Mesothelial cell of epicardium (in vitro differentiated cells): Measurements from ENCODE around the gene HSPB2. TPM values are rescaled to one million over a fixed set of nuclear protein-coding genes. Genes with fewer than 3 reads are reported as not detected.

Experiments used
- DNase-seq, 2 experiments: peaks; one replicate each; pipeline ENCODE4 v3.0.0; 2021; ENCODE audit warnings: low spot score in 2 of 2; ENCODE audit not compliant: unreplicated experiment in 2 of 2
- H3K27ac Mint-ChIP-seq: 2 replicates; pipeline ENCODE4 v1.8.0; 2021; ENCODE audit warnings: mixed read lengths
- H3K27me3 Mint-ChIP-seq: 2 replicates; pipeline ENCODE4 v1.8.0; 2021; ENCODE audit warnings: low read depth, mixed read lengths
- H3K36me3 Mint-ChIP-seq: 2 replicates; pipeline ENCODE4 v1.8.0; 2021; ENCODE audit warnings: mixed read lengths
- H3K4me1 Mint-ChIP-seq: 2 replicates; pipeline ENCODE4 v1.8.0; 2021; ENCODE audit warnings: mixed read lengths
- H3K4me3 Mint-ChIP-seq: 2 replicates; pipeline ENCODE4 v1.8.0; 2021; ENCODE audit warnings: mild to moderate bottlenecking, moderate library complexity, mixed read lengths
- H3K9me3 Mint-ChIP-seq: 2 replicates; pipeline ENCODE4 v1.8.0; 2021; ENCODE audit warnings: mixed read lengths
- CTCF ChIP-seq: fragments of 200-600 bp; sonication (generic); IDR thresholded peaks from one replicate; pipeline ENCODE4 v1.5.0; 2021; ENCODE audit warnings: antibody characterized with exemption; ENCODE audit not compliant: unreplicated experiment
- total RNA-seq: library from RNA; stranded (reverse); gene quantifications from 3 replicates; pipeline ENCODE4 v1.2.1, GENCODE V29; 2021

HSPB2 gene
- total RNA-seq, 1 donor from 2014 or later: 0.22 TPM

DNA sequence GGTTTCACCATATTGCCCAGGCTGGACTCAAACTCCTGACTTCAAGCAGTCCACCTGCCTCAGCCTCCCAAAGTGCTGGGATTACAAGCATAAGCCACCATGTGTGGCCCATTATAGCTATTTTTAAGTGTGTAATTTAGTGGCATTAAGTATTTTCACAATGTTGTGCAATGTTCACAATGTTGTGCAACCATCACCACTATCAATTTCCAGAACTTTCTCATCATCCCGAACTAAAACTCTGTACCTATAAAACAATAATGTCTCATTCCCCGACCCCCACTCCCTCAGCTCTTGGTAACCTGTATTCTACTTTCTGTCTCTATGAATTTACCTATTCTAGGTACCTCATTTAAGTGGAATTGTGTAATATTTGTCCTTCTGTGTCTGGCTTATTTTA is 25.7 kb upstream of the HSPB2 start:
- DNase-seq: no peak
- H3K27me3 Mint-ChIP-seq: no peaks in the 10 kb centered on the region
- H3K4me3 Mint-ChIP-seq: no peak overlapping the region
- peaks cover 10% of the 10 kb centered on the region for H3K36me3 Mint-ChIP-seq
- no peaks in the 10 kb centered on the region for H3K4me1 Mint-ChIP-seq
- no peak overlapping the region for H3K27ac Mint-ChIP-seq
- no peak for TF ChIP-seq CTCF
- H3K9me3 Mint-ChIP-seq: peaks cover 12% of the 10 kb centered on the region

DNA sequence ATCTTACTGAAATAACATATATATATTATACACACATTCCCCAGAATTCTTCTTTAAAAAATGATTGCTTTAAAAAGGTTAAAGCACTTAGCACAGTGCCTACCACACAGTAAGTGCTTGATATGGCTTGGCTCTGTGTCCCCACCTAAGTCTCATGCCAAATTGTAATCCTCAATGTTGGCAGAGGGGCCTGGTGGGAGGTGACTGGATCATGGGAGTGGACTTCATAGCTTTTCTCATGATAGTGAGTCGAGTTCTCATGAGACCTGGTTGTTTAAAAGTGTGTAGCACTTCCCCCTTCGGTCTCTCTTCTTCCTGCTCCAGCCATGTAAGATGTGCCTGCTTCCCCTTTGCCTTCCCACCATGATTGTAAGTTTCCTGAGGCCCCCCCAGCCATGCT is 7.1 kb upstream of the HSPB2 start:
- H3K27ac Mint-ChIP-seq: no peak overlapping the region
- peaks cover 6% of the 10 kb centered on the region for H3K9me3 Mint-ChIP-seq
- H3K4me3 Mint-ChIP-seq: no peak overlapping the region
- peaks cover 11% of the 10 kb centered on the region for H3K4me1 Mint-ChIP-seq
- TF ChIP-seq CTCF: no peak
- H3K27me3 Mint-ChIP-seq: no peaks in the 10 kb centered on the region
- peaks cover 8% of the 10 kb centered on the region for H3K36me3 Mint-ChIP-seq
- no peak for DNase-seq

DNA sequence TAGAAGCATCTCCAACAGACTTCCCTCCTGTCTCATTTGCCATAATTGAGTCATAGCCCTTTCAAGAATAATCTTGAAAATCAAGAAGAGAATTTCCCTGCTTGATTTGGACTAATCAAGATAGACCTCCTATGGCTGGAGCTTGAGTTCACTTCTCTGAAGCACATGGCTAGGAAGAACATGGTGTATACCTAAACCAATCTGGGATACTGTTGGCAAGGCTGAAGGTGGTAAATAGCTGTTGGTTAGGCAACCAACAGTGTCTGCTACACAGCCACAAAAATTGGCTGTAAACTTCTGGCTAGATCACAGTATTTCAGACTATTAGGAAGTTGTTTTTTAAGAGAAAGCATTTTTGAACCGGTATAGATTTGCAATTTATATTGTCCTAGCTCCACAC is 5.9 kb upstream of the HSPB2 start:
- Mint-ChIP-seq H3K9me3 (peaks cover 6% of the 10 kb centered on the region), H3K4me1 (peaks cover 20% of the 10 kb centered on the region), H3K36me3 (peaks cover 8% of the 10 kb centered on the region), H3K27me3 (no peaks in the 10 kb centered on the region), H3K4me3 (no peak overlapping the region), H3K27ac (no peak overlapping the region)
- no peak for TF ChIP-seq CTCF
- no peak for DNase-seq

DNA sequence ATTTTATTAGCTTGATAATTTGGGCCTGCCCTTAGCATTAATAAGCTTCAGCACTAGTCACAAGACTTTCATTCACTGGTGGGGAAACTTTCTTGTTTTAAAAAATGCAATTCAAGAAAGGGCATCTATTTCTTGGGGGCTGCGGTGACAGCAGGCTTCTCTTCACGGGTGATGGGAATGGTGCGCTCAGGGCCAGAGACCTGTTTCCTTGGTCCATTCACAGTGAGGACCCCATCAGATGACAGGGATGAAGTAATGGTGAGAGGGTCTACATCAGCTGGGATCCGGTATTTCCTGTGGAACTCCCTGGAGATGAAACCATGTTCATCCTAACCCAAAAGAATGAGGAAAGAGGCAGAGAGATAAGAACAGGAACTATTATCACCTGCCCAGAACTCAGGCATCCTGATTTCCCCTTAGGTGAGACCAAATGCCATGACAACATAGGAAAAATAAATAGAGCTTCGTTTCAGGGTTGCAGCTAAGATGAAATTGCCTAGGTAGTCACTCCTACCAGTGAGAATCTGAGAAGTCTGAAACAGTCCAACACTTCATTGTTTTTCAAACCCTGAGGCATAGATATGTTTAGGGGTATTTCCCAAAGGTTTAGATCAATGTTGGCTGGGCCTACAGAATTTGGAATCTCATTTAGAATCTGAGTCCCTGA is 3.8 kb upstream of the HSPB2 start:
- Mint-ChIP-seq H3K4me1 (peaks cover 27% of the 10 kb centered on the region), H3K9me3 (peaks cover 6% of the 10 kb centered on the region), H3K36me3 (peaks cover 8% of the 10 kb centered on the region), H3K27ac (no peak overlapping the region), H3K27me3 (no peaks in the 10 kb centered on the region), H3K4me3 (no peak overlapping the region)
- DNase-seq: no peak
- no peak for TF ChIP-seq CTCF

GRCh38 chr11:111909378-111909777 is 3.2 kb upstream of the HSPB2 start:
- H3K4me3 Mint-ChIP-seq: no peak overlapping the region
- H3K36me3 Mint-ChIP-seq: peaks cover 8% of the 10 kb centered on the region
- no peak overlapping the region for H3K27ac Mint-ChIP-seq
- no peak for TF ChIP-seq CTCF
- peaks cover 6% of the 10 kb centered on the region for H3K9me3 Mint-ChIP-seq
- H3K4me1 Mint-ChIP-seq: peaks cover 27% of the 10 kb centered on the region
- no peaks in the 10 kb centered on the region for H3K27me3 Mint-ChIP-seq
- no peak for DNase-seq
